GM21737 (cell line): ENCODE results near the gene DDX1.
"Not testable (repeated sequence)": the region's sequence is repeated elsewhere in the genome, so short reads cannot be mapped to it uniquely, and the experiment has no call there.

Experiments used
- ATAC-seq: cut with Tn5 transposase; IDR thresholded peaks from one replicate; pipeline ENCODE4 v1.9.1; 2021; ENCODE audit warnings: mild to moderate bottlenecking, moderate library complexity; ENCODE audit not compliant: unreplicated experiment

Gene DDX1

GRCh38 chr2:15591692-15592463, at the start of gene DDX1:
Gene DDX1, plus strand, starts transcription at chr2:15591868. Its CDS starts 66 bp downstream, at chr2:15591934.
- ATAC-seq: peak; percentile 94

- not testable (repeated sequence) for ATAC-seq
Observed at GRCh38 chr2:15542269-15542668, 49.4 kb upstream of the DDX1 start.

GRCh38 chr2:15543053-15543452, 48.6 kb upstream of the DDX1 start:
- ATAC-seq: no peak

- ATAC-seq: no peak
Observed at GRCh38 chr2:15543541-15543940, 48.1 kb upstream of the DDX1 start.

DNA sequence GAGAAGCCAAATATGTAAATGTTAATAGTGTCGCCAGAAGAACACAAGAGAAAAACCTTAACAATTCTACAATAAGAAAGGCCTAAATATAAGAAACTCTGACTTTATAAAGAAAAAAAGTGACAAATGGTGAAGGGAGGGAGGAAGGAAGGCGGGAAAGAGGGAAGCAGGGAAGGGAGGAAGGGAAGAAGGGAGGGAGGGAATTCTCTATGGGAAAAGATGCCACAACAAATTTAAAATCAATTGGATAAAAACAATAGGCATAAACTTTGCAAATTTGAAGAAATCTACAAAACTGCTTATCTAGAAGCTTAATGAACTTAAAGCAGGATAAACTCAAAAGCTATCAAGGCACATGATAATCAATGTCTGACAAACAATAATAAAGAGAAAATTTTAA, 47.4 kb upstream of the DDX1 start:
- no peak for ATAC-seq

GRCh38 chr2:15546297-15547098, 45.2 kb upstream of the DDX1 start:
- ATAC-seq: no peak

GRCh38 chr2:15547115-15547876, 44.4 kb upstream of the DDX1 start:
- ATAC-seq: no peak

DNA sequence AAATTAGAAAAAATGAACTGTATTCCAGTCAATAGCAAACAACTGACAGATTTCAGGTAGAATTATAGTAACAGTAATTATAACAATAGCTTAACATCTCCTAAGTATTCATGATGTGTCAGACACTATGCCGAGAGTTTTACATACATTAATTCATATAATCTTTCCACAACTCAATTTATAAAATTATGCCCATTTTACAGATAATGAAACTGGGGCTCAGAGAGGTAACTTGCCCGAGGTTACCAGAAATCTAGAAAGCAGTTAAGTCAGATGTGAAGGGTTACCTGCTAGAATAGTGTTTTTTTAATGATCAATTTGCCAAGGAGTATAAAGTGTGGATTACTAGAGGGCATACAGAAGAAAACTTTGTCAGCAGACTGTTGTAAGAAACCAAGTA, 42.7 kb upstream of the DDX1 start:
- no peak for ATAC-seq

DNA sequence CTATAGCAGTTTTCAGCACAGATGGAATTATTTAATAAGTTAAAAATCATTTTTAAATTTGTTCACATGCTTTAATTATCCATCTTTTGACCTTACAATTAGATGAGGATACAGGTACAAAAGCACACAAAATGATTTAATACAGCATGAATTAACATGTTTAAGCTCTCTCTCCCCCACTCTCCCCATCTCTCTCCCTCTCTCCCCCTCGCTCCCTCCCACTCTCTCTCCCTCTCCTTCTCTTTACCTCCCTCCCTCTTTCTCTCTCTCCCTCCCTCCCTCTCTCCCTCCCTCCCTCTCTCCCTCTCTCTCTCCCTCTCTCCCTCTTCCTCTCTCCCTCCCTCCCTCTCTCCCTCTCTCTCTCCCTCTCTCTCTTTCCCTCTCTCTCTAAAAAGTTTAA, 38.1 kb upstream of the DDX1 start:
- no peak for ATAC-seq

- ATAC-seq: no peak
Observed at GRCh38 chr2:15553951-15554350, 37.7 kb upstream of the DDX1 start.

GRCh38 chr2:15554525-15555218, 37.0 kb upstream of the DDX1 start:
- ATAC-seq: no peak

GRCh38 chr2:15555760-15556193, 35.9 kb upstream of the DDX1 start:
- ATAC-seq: no peak

- ATAC-seq: no peak
Observed at GRCh38 chr2:15556311-15556930, 35.2 kb upstream of the DDX1 start.

GRCh38 chr2:15557887-15558311, 33.8 kb upstream of the DDX1 start:
- ATAC-seq: no peak

DNA sequence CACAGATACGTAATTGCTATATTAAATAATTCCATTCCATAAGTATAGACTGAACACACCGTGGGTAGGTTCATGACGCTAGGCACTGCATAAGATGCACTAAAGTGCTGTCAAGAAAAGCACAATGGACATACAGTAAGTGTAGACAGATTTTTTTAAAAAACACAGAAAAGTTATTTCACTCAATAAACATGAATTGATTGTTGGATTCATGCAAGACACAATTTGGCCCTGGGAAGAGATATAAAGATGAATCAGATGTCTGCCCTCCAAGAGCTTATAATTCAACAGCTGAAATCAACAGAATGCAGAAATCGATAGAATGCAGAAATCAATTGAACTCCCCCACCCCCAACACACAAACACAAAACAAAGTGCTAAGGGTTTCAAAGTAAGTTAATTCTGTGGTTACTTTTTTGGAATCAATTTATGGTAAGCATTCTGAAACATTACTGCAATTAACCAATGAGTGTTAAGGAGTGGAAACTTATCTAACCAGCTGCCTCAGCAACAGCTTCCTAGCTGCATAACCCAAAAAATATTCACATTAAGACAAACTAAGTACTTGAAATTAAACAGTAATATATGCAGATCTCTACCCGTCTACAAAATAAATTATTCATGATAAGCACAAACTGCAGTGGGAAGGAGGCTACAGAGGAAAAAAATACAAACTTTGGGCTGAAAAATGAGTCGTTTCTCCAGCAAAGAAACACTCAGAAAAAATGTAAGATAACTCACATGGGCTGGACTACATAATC, 32.1 kb upstream of the DDX1 start:
- no peak for ATAC-seq

DNA sequence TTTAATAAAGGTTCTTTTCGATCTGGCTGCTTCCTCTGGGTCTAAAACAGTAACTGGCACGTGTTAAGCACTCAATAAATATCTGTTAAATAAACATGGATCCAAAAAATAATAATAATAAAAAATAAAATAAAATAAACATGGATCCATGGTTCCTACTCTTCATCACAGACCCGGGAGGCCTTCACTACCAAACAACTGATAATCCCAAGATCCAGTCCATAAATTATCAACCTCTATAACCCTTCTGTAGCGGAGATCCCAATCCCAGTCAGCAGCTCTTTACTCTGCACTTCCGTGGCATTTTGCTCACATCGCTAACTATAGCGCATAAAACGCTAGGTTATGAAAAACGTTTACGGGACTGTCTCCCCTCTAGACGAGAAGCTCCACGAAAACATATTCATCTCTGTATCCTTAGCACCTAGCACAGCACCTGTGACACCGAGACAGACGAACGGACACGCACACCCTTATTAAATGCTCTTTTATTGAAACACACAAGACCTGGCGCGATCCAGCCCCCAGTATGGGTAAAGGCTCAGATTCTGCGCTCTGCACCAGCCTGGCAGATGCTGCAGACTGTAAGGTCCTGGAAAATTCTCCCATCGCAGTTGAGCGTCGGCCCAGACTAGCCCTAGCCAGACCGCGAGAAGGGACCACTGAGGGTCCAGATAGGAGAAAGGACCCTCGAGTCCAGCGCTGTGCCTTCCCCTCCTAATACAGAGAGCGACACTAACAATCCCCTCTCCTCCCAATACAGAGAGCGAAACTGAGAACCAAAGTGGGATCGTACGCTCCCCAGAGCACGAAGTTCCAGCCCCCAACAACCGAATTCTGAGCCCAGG, 31.3 kb upstream of the DDX1 start:
- peak; percentile 40 for ATAC-seq

DNA sequence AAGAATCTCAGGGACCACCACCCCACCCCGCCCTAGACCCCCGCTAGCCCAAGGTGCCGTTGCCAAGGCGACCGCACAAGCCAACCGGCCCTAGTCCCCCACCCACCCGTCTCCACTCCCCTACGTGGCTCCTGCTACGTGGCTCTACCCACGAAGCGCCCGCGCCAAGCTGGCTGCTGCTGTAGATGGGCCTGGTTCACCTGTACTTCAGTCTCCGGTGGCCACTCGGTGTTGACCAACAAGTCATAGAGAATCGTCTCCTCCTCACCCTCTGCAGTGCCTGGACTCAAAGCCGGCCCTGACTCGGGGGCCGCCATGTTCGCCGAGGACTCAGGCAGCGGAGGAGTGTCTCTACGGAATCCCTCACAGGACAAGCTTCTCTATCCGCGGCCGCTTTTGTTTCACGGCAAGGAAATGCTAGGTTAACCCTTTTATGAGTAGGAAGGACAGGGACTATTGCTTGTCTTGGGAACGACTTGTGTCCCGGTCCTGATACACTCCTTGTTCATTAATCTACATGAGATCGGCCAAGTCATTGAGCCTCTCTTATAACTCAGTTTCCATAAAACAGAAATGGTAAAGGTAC, 30.6 kb upstream of the DDX1 start, which contains the start of gene NBAS:
TSS of gene NBAS (minus strand) at position 347 of the 586 bp plus-strand sequence. CDS start at position 317, 30 bp downstream.
- ATAC-seq: peak; percentile 82
